NB4 (cell line): ENCODE measurements around the gene CNGA3.

Experiments
- POLR2A ChIP-seq: IDR thresholded peaks from 2 replicates; pipeline ENCODE4 v1.6.1; 2011; ENCODE audit warnings: mild to moderate bottlenecking; ENCODE audit not compliant: insufficient read length; ENCODE audit errors: extremely low read depth
- TF ChIP-seq, protein P1 (sequence below): IDR thresholded peaks from one replicate; pipeline ENCODE4 v1.5.1; 2012; ENCODE audit warnings: low read depth, low read length
- TF ChIP-seq, protein P2 (sequence below): IDR thresholded peaks from 2 replicates; pipeline ENCODE4 v1.6.1; 2011; ENCODE audit warnings: low read depth, low read length

DNA sequence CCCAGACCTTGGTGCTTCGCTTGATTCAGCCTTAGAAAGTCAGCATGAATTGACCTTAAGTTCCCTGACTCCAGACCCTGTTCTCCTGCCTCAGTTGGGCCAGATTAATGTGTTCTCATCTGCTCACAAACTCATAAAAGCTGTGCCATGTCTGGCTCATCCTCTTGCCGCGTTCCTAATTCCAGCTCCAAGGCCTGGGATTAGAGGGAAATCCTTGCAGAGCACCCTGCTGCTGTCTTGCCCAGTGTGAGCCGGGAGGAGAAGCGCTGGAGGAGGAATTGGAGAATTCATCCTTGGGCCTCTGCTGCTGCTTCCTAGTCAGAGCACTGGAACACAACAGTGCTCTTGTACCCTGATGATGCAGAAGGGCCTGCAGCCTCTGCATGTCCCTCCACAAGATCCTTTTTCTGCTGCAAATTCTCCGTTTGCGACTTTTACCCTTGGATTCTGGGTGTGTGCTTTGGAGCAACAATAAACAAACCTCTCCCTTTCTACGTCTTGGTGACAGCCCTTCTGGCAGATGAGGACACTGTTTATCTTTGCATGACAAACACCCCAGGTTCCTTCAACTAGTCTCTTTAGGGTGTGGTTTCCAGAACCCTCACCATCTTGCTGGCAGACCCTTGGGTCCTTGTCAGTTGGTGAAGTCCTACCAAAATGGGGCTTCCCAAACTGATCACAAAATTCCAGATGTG is 46.9 kb upstream of the CNGA3 start:
- TF ChIP-seq, protein P1, sequence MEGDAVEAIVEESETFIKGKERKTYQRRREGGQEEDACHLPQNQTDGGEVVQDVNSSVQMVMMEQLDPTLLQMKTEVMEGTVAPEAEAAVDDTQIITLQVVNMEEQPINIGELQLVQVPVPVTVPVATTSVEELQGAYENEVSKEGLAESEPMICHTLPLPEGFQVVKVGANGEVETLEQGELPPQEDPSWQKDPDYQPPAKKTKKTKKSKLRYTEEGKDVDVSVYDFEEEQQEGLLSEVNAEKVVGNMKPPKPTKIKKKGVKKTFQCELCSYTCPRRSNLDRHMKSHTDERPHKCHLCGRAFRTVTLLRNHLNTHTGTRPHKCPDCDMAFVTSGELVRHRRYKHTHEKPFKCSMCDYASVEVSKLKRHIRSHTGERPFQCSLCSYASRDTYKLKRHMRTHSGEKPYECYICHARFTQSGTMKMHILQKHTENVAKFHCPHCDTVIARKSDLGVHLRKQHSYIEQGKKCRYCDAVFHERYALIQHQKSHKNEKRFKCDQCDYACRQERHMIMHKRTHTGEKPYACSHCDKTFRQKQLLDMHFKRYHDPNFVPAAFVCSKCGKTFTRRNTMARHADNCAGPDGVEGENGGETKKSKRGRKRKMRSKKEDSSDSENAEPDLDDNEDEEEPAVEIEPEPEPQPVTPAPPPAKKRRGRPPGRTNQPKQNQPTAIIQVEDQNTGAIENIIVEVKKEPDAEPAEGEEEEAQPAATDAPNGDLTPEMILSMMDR = no peak
- no peak for TF ChIP-seq POLR2A
- TF ChIP-seq, protein P2, sequence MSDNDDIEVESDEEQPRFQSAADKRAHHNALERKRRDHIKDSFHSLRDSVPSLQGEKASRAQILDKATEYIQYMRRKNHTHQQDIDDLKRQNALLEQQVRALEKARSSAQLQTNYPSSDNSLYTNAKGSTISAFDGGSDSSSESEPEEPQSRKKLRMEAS = no peak
